Kidney (tissue), 14 donors: ENCODE measurements around the gene ITGA2B. TPM values are rescaled to one million over a fixed set of nuclear protein-coding genes. Genes with fewer than 3 reads are reported as not detected.
"Not testable (repeated sequence)": the region's sequence is repeated elsewhere in the genome, so short reads cannot be mapped to it uniquely, and the experiment has no call there.

Source experiments
- DNase-seq, 5 donors: peaks; one replicate each; pipeline ENCODE4 v3.0.0-alpha.2; 2013 to 2020
- FAIRE-seq: peaks from 2 replicates; lab custom pipeline; 2012; peaks lifted over from hg19 to GRCh38; lab: Jason Lieb, UNC
- H3K27ac ChIP-seq, 2 donors: one replicate each; pipeline ENCODE4 v1.7.0; 2013; ENCODE audit warnings: low read depth in 2 of 2, low read length in 2 of 2, inconsistent platforms in 1 of 2
- H3K27me3 ChIP-seq: one replicate; pipeline ENCODE4 v1.7.1; 2013; ENCODE audit warnings: low read length, inconsistent platforms; ENCODE audit not compliant: control insufficient read depth, insufficient read depth
- H3K36me3 ChIP-seq, 3 donors: one replicate each; pipeline versions ENCODE4 v1.7.0 to v1.7.1; 2013; ENCODE audit warnings: low read length in 3 of 3, control low read depth in 1 of 3, inconsistent platforms in 1 of 3; ENCODE audit not compliant: insufficient read depth in 3 of 3, control insufficient read depth in 2 of 3
- H3K4me1 ChIP-seq, 3 donors: one replicate each; pipeline versions ENCODE4 v1.7.0 to v1.7.1; 2013; ENCODE audit warnings: low read length in 3 of 3, inconsistent platforms in 1 of 3, low read depth in 1 of 3; ENCODE audit not compliant: control insufficient read depth in 2 of 3, insufficient read depth in 2 of 3
- H3K4me3 ChIP-seq, 3 donors: one replicate each; pipeline versions ENCODE4 v1.7.0 to v1.8.1; 2013; ENCODE audit warnings: low read length in 3 of 3, control low read depth in 1 of 3, inconsistent platforms in 1 of 3
- H3K9ac ChIP-seq, 3 donors: one replicate each; pipeline versions ENCODE4 v1.7.0 to v1.7.1; 2013; ENCODE audit warnings: low read length in 3 of 3, control low read depth in 1 of 3, inconsistent platforms in 1 of 3
- H3K9me3 ChIP-seq, 3 donors: one replicate each; pipeline versions ENCODE4 v1.7.0 to v1.7.1; 2013; ENCODE audit warnings: low read length in 3 of 3, control low read depth in 1 of 3, inconsistent platforms in 1 of 3; ENCODE audit not compliant: control insufficient read depth in 2 of 3, insufficient read depth in 1 of 3
- CTCF ChIP-seq: IDR thresholded peaks from 3 replicates; pipeline ENCODE4 v1.5.1; 2012; ENCODE audit warnings: mild to moderate bottlenecking, moderate library complexity, borderline replicate concordance; ENCODE audit not compliant: insufficient read depth; ENCODE audit errors: extremely low read depth
- intact Hi-C: fragments of 100-400 bp; cut with DNase I; formaldehyde crosslinking; loops from one replicate; pipeline ENCODE4 v1.11.1; 2022
- polyA plus RNA-seq: library from polyadenylated mRNA; stranded (reverse); fragments of 350-450 nt; fragmentation: Illumina TruSeq; extraction: RNeasy Lipid Tissue Mini Kit (QIAGEN cat#74804); gene quantifications from one replicate; pipeline ENCODE4 v1.2.3, GENCODE V29; 2014; ENCODE audit warnings: low read depth, low replicate concordance; ENCODE audit not compliant: insufficient read depth
- total RNA-seq: library from RNA; stranded (reverse); fragmentation: NEBNext Ultra II Directional; extraction: Animal tissue kit (Norgen Biotek cat#: 25700); gene quantifications from one replicate; pipeline ENCODE4 v1.2.1, GENCODE V29; 2021
- donor health status: control.
- donor health status: control.
- donor health status: control.
- donor health status: control.
- donor health status: control.
- donor health status: DM: yes; HTN: yes; CAD: no.
- donor health status: Normal renal cell carcinoma (clear cell type).

The ITGA2B gene
- total and polyA plus RNA-seq, 2 donors from 2014 or later, result 0.67 to 1.7 TPM

- intact Hi-C loops, result no loop called here
- DNase-seq (peak; percentile 52 to 90 (median 81)), FAIRE-seq (no peak)
- Histone ChIP-seq H3K9ac (no peak overlapping the region), H3K27ac (no peak overlapping the region), H3K27me3 (no peaks in the 10 kb centered on the region), H3K4me1 (peaks cover 0 to 2% (median 0%) of the 10 kb centered on the region in 3 donors), H3K4me3 (no peak overlapping the region), H3K9me3 (no peaks in the 10 kb centered on the region), H3K36me3 (no peaks in the 10 kb centered on the region)
- TF ChIP-seq CTCF, result peak; percentile 78
Observed at GRCh38 chr17:44331249-44331760, 58.1 kb downstream of the ITGA2B start.

GRCh38 chr17:44330263-44330662, 59.2 kb downstream of the ITGA2B start:
- DNase-seq, H3K9ac ChIP-seq, intact Hi-C loops, H3K4me1 ChIP-seq, H3K9me3 ChIP-seq, H3K36me3 ChIP-seq, H3K27ac ChIP-seq, H3K27me3 ChIP-seq, H3K4me3 ChIP-seq, FAIRE-seq: not testable (repeated sequence)

- not testable (repeated sequence) for H3K9ac ChIP-seq, H3K4me1 ChIP-seq, DNase-seq, H3K27me3 ChIP-seq, FAIRE-seq, H3K27ac ChIP-seq, H3K4me3 ChIP-seq, H3K9me3 ChIP-seq, H3K36me3 ChIP-seq
- intact Hi-C loops, result loop anchor here (5.0 kb wide), 1 partner anchor 117 kb away; no protein-coding TSS in a partner anchor
Observed at GRCh38 chr17:44329516-44329915, 59.9 kb downstream of the ITGA2B start.

GRCh38 chr17:44327715-44328449, 61.6 kb downstream of the ITGA2B start:
- Histone ChIP-seq H3K9me3 (no peaks in the 10 kb centered on the region), H3K27me3 (no peaks in the 10 kb centered on the region), H3K27ac (no peak overlapping the region), H3K9ac (no peak overlapping the region), H3K4me3 (no peak overlapping the region), H3K4me1 (peaks cover 0 to 12% (median 0%) of the 10 kb centered on the region in 3 donors), H3K36me3 (no peaks in the 10 kb centered on the region)
- FAIRE-seq, result no peak
- TF ChIP-seq CTCF, result no peak
- intact Hi-C loops, result loop anchor here (5.0 kb wide), 1 partner anchor 116 kb away; no protein-coding TSS in a partner anchor
- no peak for DNase-seq
